ENCODE measurements around the gene KRT72. TPM values are rescaled to one million over a fixed set of nuclear protein-coding genes. Genes with fewer than 3 reads are reported as not detected.

KRT72 gene
- not detected in 2 replicates for total RNA-seq

GRCh38 chr12:52600941-52601481, at the start of gene KRT72:
TSS of gene KRT72 (minus strand) at chr12:52601463. CDS start at chr12:52601452, 11 bp downstream.

GRCh38 chr12:52618216-52618615, 17.0 kb upstream of the KRT72 start, which contains the start of gene KRT73:
TSS of gene KRT73 (minus strand) at chr12:52618559. CDS start at chr12:52618524, 35 bp downstream.

GRCh38 chr12:52573743-52574142, 27.5 kb downstream of the KRT72 start, which contains the start of gene KRT74:
TSS of gene KRT74 (minus strand) at chr12:52573843. CDS start at chr12:52573777, 66 bp downstream.

GRCh38 chr12:52552681-52553195, 48.5 kb downstream of the KRT72 start, which contains the start of gene KRT71:
TSS of gene KRT71 (minus strand) at chr12:52553145. CDS start at chr12:52553077, 68 bp downstream.

Other genes with a start within 250 kb of the KRT72 start
- gene KRT85, start 234.0 kb downstream of the KRT72 start, total RNA-seq = not detected in 2 replicates
- gene KRT84, start 215.8 kb downstream of the KRT72 start, total RNA-seq = not detected in 2 replicates
- gene KRT82, start 195.1 kb downstream of the KRT72 start, total RNA-seq = not detected in 2 replicates
- not detected in 2 replicates for gene KRT75, start 167.1 kb downstream of the KRT72 start, total RNA-seq
- gene KRT6B, start 149.3 kb downstream of the KRT72 start, total RNA-seq = 0.14 and 0.18 TPM in 2 replicates
- not detected in 2 replicates for gene KRT6C, start 127.7 kb downstream of the KRT72 start, total RNA-seq
- gene KRT6A, start 108.2 kb downstream of the KRT72 start, total RNA-seq = 3.7 and 22.8 TPM in 2 replicates
- gene KRT5, start 81.1 kb downstream of the KRT72 start, total RNA-seq = 1.3 and 2.3 TPM in 2 replicates
- not detected in 2 replicates for gene KRT71, start 48.3 kb downstream of the KRT72 start, total RNA-seq
- not detected in 2 replicates for gene KRT74, start 27.6 kb downstream of the KRT72 start, total RNA-seq
- gene KRT73, start 17.1 kb upstream of the KRT72 start, total RNA-seq = not detected in 2 replicates
- gene KRT2, start 50.7 kb upstream of the KRT72 start, total RNA-seq = not detected in 2 replicates
- gene KRT1, start 78.9 kb upstream of the KRT72 start, total RNA-seq = not detected in 2 replicates
- gene KRT77, start 102.1 kb upstream of the KRT72 start, total RNA-seq = not detected in 2 replicates
- not detected in 2 replicates for gene KRT76, start 175.9 kb upstream of the KRT72 start, total RNA-seq
- not detected in 2 replicates for gene KRT3, start 194.7 kb upstream of the KRT72 start, total RNA-seq
- 0.14 TPM in 1 of 2 replicates, not detected in the other for gene KRT4, start 212.7 kb upstream of the KRT72 start, total RNA-seq
- gene KRT79, start 232.8 kb upstream of the KRT72 start, total RNA-seq = not detected in 2 replicates
- gene KRT78, start 247.5 kb upstream of the KRT72 start, total RNA-seq = not detected in 2 replicates